Keratinocyte (primary cell): Measurements from ENCODE around the gene TARBP1.

ENCODE experiments used
- EZH2 ChIP-seq: IDR thresholded peaks from one replicate; pipeline ENCODE4 v1.6.1; 2012; ENCODE audit warnings: inconsistent platforms, mild to moderate bottlenecking, low read length, moderate library complexity
- TF ChIP-seq, protein P1 (sequence below), 3 experiments: IDR thresholded peaks in 1 of 3; conservative IDR thresholded peaks in 1 of 3; optimal IDR thresholded peaks in 1 of 3; 2 replicates in 2 of 3; 3 replicates in 1 of 3; pipeline versions ENCODE3 to v1.5.1; 2011; ENCODE audit warnings: low read length in 3 of 3, mild to moderate bottlenecking in 3 of 3, moderate library complexity in 2 of 3, control low read depth in 1 of 3, inconsistent platforms in 1 of 3; ENCODE audit not compliant: insufficient read depth in 2 of 3; ENCODE audit errors: extremely low read depth in 1 of 3

DNA sequence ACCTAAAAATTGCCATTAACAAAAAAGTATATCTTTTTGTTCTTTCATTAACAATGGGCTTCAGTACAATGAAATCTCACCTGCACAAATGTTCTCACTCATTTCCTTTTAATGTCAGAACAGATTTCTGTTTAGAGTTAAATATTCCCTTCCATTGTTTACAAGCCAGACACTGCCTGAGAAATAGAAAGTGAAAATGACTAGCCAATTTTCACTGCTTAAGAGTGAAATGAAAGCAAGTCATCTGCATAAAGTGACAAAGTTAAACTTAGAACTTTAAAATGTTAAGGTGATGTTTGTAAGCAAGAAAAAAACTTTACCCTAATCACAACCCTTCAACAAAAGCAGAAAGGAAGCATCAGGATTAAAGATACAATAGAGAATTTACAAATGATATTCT is 78.2 kb downstream of the TARBP1 start:
- TF ChIP-seq, protein P1, sequence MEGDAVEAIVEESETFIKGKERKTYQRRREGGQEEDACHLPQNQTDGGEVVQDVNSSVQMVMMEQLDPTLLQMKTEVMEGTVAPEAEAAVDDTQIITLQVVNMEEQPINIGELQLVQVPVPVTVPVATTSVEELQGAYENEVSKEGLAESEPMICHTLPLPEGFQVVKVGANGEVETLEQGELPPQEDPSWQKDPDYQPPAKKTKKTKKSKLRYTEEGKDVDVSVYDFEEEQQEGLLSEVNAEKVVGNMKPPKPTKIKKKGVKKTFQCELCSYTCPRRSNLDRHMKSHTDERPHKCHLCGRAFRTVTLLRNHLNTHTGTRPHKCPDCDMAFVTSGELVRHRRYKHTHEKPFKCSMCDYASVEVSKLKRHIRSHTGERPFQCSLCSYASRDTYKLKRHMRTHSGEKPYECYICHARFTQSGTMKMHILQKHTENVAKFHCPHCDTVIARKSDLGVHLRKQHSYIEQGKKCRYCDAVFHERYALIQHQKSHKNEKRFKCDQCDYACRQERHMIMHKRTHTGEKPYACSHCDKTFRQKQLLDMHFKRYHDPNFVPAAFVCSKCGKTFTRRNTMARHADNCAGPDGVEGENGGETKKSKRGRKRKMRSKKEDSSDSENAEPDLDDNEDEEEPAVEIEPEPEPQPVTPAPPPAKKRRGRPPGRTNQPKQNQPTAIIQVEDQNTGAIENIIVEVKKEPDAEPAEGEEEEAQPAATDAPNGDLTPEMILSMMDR (optimal IDR thresholded peaks at IDR 0.05 in 1 of 3, IDR thresholded peaks at IDR 0.05 in 1 of 3, conservative IDR thresholded peaks at IDR 0.05 in 1 of 3; ENCODE audit: extremely low read depth in 1 of 3, insufficient read depth in 2 of 3, low read length in 3 of 3) = no peak
- TF ChIP-seq EZH2 = no peak
